Ovary (tissue), 9 donors: Measurements from ENCODE around the gene UBXN1. TPM values are rescaled to one million over a fixed set of nuclear protein-coding genes. Genes with fewer than 3 reads are reported as not detected.
A peak's percentile ranks its signal among the peaks of the same experiment; 100 is the strongest.
"Not testable (repeated sequence)": the region's sequence is repeated elsewhere in the genome, so short reads cannot be mapped to it uniquely, and the experiment has no call there.

Experiments
- DNase-seq, 5 donors: peaks; one replicate each; pipeline ENCODE4 v3.0.0-alpha.2; 2019 to 2020
- H3K27ac ChIP-seq, 2 donors: fragments of 200-600 bp; one replicate each; pipeline versions ENCODE4 v1.5.1 to v1.8.0; 2019 to 2022
- H3K27me3 ChIP-seq: fragments of 200-600 bp; one replicate; pipeline ENCODE4 v1.8.0; 2022
- H3K36me3 ChIP-seq: fragments of 200-600 bp; sonication (generic); one replicate; pipeline ENCODE4 v1.5.1; 2019
- H3K4me1 ChIP-seq: one replicate; pipeline ENCODE4 v1.8.1; 2013; ENCODE audit warnings: mild to moderate bottlenecking, moderate library complexity; ENCODE audit not compliant: insufficient read depth
- H3K4me3 ChIP-seq: fragments of 200-600 bp; sonication (generic); one replicate; pipeline ENCODE4 v1.5.1; 2017
- H3K9me3 ChIP-seq, 2 donors: fragments of 200-600 bp in 1 of 2; sonication (generic) in 1 of 2; one replicate each; pipeline versions ENCODE4 v1.5.1 to v1.8.1; 2013 to 2019; ENCODE audit warnings: mild to moderate bottlenecking in 1 of 2, moderate library complexity in 1 of 2
- CTCF ChIP-seq, 3 donors: fragments of 450-650 bp in 2 of 3; fragments of 200-600 bp in 1 of 3; IDR thresholded peaks; one replicate each; pipeline versions ENCODE4 v1.5.1 to v1.8.0; 2016 to 2022; ENCODE audit warnings: antibody characterized with exemption in 3 of 3, mild to moderate bottlenecking in 1 of 3
- EP300 ChIP-seq: sonication (generic); formaldehyde crosslinking; IDR thresholded peaks from one replicate; pipeline ENCODE4 v1.6.1; 2017; ENCODE audit warnings: antibody characterized with exemption
- POLR2A ChIP-seq: fragments of 450-650 bp; IDR thresholded peaks from one replicate; pipeline ENCODE4 v1.6.1; 2017; ENCODE audit warnings: antibody characterized with exemption, mild to moderate bottlenecking, moderate library complexity
- WGBS, 3 donors: extraction: QIAGEN DNeasy Blood & Tissue Kit in 1 of 3; methylation state at CpG; one replicate each; pipeline versions ENCODE4 v1.1.5 to v1.1.7; 2013 to 2017; 5-methylcytosine and 5-hydroxymethylcytosine counted together
- intact Hi-C, 4 donors: fragments of 100-400 bp; cut with DNase I; formaldehyde crosslinking; loops; one replicate each; pipeline versions ENCODE4 v1.11.0 to v1.15.1; 2022 to 2023
- polyA plus RNA-seq, 2 donors: library from polyadenylated mRNA; stranded (reverse); fragments of 200-250 nt in 1 of 2; fragments of 350-450 nt in 1 of 2; fragmentation: Illumina TruSeq in 1 of 2; extraction: RNeasy Lipid Tissue Mini Kit (QIAGEN cat#74804) in 1 of 2; gene quantifications; one replicate each; pipeline ENCODE4 v1.2.3, GENCODE V29; 2013 to 2014
- total RNA-seq, 7 donors: library from RNA; depleted of rRNA in 2 of 7; stranded (reverse); fragments of >200 nt in 2 of 7; fragmentation: NEBNext Ultra II Directional in 3 of 7; extraction: Animal tissue kit (Norgen Biotek cat#: 25700) in 3 of 7; gene quantifications; one replicate each; pipeline versions ENCODE4 v1.1.0 to v1.2.4, GENCODE V29; 2016 to 2023
- donor health status: DM: no; HTN: no; CAD: no; lungs with moderate emphysema.
- donor health status: DM: no; HTN: no; CAD: no.
- donor health status: Bipolar disorder and iron deficiency.
- donor health status: DM: yes; HTN: yes; CAD: no.
- donor health status: DM: no; HTN: no; CAD: no.
- donor health status: DM: yes; HTN: yes; CAD: no.

Gene UBXN1
- total and polyA plus RNA-seq, 9 donors: 97.6 to 284 (median 170) TPM

DNA sequence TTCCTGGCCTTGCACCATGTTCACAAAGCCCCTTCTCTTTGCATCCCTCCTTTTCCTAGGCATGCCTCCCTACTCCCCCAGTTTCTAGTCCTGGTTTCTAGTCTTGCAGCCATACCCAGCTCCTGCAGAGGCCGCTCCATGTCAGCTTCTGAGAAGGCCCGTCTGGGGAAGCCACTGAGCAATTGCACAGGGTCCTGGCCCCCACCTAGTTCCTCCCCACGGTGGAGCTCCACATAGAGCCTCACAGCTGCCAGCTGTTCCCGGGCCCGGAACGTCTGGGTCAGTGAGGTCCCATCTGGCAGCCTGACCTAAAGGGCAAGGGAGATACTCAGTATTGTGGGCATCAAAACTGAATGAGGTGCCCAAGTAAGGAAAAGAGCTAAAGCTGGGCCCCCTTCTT lies 2.2 kb downstream of the UBXN1 start:
- TF ChIP-seq POLR2A (no peak), EP300 (no peak), CTCF (IDR thresholded peaks at IDR 0.05) (no peak)
- no peak overlapping the region for H3K4me3 ChIP-seq
- no peaks in the 10 kb centered on the region for H3K27me3 ChIP-seq
- H3K36me3 ChIP-seq: no peaks in the 10 kb centered on the region
- no peak overlapping the region for H3K27ac ChIP-seq
- intact Hi-C loops: loop anchor here in 2 of 4 donors (5.0 to 10.0 kb wide), 2 partner anchors 51 to 282 kb away; partner anchors contain the start of genes HNRNPUL2 (in 1 of the 2) and TTC9C (in 1 of the 2)
- WGBS, 3 donors: 25 to 26% (median 26%) methylated on average over 6 of the region's 6 CpGs
- peaks cover 8% of the 10 kb centered on the region for H3K4me1 ChIP-seq
- DNase-seq: no peak
- H3K9me3 ChIP-seq: no peaks in the 10 kb centered on the region

DNA sequence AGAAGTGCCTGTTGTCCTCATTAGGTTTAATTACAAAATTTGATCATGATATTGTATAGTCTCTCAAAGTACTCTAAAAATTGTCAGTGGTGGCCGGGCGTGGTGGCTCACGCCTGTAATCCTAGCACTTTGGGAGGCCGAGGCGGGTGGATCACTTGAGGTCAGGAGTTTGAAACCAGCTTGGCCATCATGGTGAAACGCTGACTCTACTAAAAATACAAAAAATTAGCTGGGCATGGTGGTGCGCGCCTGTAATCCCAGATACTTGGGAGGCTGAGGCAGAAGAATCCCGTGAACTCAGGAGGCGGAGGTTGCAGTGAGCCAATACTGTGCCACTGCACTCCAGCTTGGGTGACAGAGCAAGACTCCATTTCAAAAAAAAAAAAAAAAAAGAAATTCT lies 3.5 kb downstream of the UBXN1 start:
- DNase-seq, H3K9me3 ChIP-seq, H3K27ac ChIP-seq, H3K4me3 ChIP-seq, H3K27me3 ChIP-seq, H3K36me3 ChIP-seq: not testable (repeated sequence)
- H3K4me1 ChIP-seq: peaks cover 11% of the 10 kb centered on the region
- 87 to 97% (median 91%) methylated on average over 10 of the region's 10 CpGs for WGBS, 3 donors
- intact Hi-C loops: loop anchor here in 2 of 4 donors (5.0 to 10.0 kb wide), 2 partner anchors 52 to 281 kb away; partner anchors contain the start of genes HNRNPUL2 (in 1 of the 2) and TTC9C (in 1 of the 2)

DNA sequence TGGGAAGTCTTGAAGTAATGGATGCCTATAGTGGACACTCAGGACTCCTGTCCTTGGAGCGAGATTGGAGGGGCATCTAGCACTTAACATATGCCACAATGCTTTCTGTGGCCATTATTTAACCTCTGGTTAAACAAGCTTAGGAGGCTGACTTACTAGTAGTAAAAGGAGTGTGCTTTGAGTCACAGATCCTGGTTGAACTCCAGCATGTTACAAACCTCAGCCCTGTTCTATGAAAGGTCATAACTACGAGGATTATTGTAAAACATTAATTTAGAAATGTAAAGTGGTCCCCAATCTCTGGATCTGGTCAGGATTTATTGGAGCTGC lies 5.7 kb downstream of the UBXN1 start:
- H3K4me1 ChIP-seq: peaks cover 11% of the 10 kb centered on the region
- intact Hi-C loops: loop anchor here in 2 of 4 donors (5.0 to 10.0 kb wide), 2 partner anchors 54 to 278 kb away; partner anchors contain the start of genes HNRNPUL2 (in 1 of the 2) and TTC9C (in 1 of the 2)
- no peak for DNase-seq
- WGBS, 3 donors: 68 to 70% (median 69%) methylated on average over 2 of the region's 2 CpGs
- no peaks in the 10 kb centered on the region for H3K9me3 ChIP-seq
- no peak overlapping the region for H3K27ac ChIP-seq
- TF ChIP-seq EP300: no peak
- TF ChIP-seq POLR2A: no peak
- no peak for TF ChIP-seq CTCF (IDR thresholded peaks at IDR 0.05)
- H3K4me3 ChIP-seq: no peak overlapping the region
- no peaks in the 10 kb centered on the region for H3K27me3 ChIP-seq
- H3K36me3 ChIP-seq: no peaks in the 10 kb centered on the region

DNA sequence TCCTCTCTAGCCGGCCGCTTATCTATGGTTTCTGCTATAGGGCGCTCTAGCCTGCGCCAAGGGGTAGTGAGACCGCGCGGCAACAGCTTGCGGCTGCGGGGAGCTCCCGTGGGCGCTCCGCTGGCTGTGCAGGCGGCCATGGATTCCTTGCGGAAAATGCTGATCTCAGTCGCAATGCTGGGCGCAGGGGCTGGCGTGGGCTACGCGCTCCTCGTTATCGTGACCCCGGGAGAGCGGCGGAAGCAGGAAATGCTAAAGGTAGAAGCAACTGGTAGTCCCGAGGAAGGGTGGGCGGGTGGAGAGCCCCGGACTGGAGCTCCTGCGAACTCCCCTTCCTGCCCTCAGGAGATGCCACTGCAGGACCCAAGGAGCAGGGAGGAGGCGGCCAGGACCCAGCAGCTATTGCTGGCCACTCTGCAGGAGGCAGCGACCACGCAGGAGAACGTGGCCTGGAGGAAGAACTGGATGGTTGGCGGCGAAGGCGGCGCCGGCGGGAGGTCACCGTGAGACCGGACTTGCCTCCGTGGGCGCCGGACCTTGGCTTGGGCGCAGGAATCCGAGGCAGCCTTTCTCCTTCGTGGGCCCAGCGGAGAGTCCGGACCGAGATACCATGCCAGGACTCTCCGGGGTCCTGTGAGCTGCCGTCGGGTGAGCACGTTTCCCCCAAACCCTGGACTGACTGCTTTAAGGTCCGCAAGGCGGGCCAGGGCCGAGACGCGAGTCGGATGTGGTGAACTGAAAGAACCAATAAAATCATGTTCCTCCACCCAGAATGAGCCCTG lies 7.1 kb downstream of the UBXN1 start, which contains the start of the genes LBHD1 and UQCC3:
Gene LBHD1, minus strand, starts transcription at position 660 of the 782 bp plus-strand sequence. CDS start 2,236 bp downstream, outside the sequence.
Gene UQCC3, plus strand, starts transcription at position 66 of the 782 bp plus-strand sequence. Its CDS starts 73 bp downstream, at position 139.
- no peaks in the 10 kb centered on the region for H3K36me3 ChIP-seq
- intact Hi-C loops: loop anchor here in 2 of 4 donors (5.0 to 10.0 kb wide), 2 partner anchors 56 to 277 kb away; partner anchors contain the start of genes HNRNPUL2 (in 1 of the 2) and TTC9C (in 1 of the 2)
- peak within 1 kb of the TSS; percentile 83 for H3K4me3 ChIP-seq
- H3K9me3 ChIP-seq: no peaks in the 10 kb centered on the region
- peak; percentile 75 to 85 (median 78) for DNase-seq
- TF ChIP-seq EP300 (no peak), POLR2A (peak; percentile 60)
- H3K4me1 ChIP-seq: peaks cover 9% of the 10 kb centered on the region
- 0 to 2% (median 0%) methylated on average over 56 to 59 of the region's 59 CpGs for WGBS, 3 donors
- peak within 1 kb of the TSS; percentile 44 to 82 for H3K27ac ChIP-seq
- H3K27me3 ChIP-seq: no peaks in the 10 kb centered on the region

- no peaks in the 10 kb centered on the region for H3K9me3 ChIP-seq
- H3K36me3 ChIP-seq: no peaks in the 10 kb centered on the region
- H3K4me3 ChIP-seq: peak overlapping the region; percentile 83
- H3K27ac ChIP-seq: peak overlapping the region; percentile 44 to 82
- DNase-seq: no peak
- TF ChIP-seq CTCF (IDR thresholded peaks at IDR 0.05): no peak
- no peak for TF ChIP-seq POLR2A
- TF ChIP-seq EP300: no peak
- intact Hi-C loops: loop anchor here in 2 of 4 donors (5.0 to 10.0 kb wide), 2 partner anchors 56 to 276 kb away; partner anchors contain the start of genes HNRNPUL2 (in 1 of the 2) and TTC9C (in 1 of the 2)
- no peaks in the 10 kb centered on the region for H3K27me3 ChIP-seq
- 0 to 1% (median 0%) methylated on average over 17 of the region's 17 CpGs for WGBS, 3 donors
- peaks cover 15% of the 10 kb centered on the region for H3K4me1 ChIP-seq
Measured at GRCh38 chr11:62671236-62671607, 7.7 kb downstream of the UBXN1 start.
